PC-3 (cell line): ENCODE data around the gene KRT6A. TPM values are rescaled to one million over a fixed set of nuclear protein-coding genes. Genes with fewer than 3 reads are reported as not detected.

ENCODE experiments used
- ATAC-seq: fragments of 200-7000 bp; cut with Tn5 transposase; 2 replicates; pipeline ENCODE4 v1.9.1; 2020; ENCODE audit warnings: mild to moderate bottlenecking, moderate library complexity
- BruUV-seq: library from RNA; stranded (reverse); fragments of 400-500 nt; replicated peaks from 2 replicates; lab custom pipeline; 2021; lab: Mats Ljungman, UMichigan
- CTCF ChIA-PET: fragments of 300-600 bp; sonication (Branson Sonifier 250); formaldehyde crosslinking; loops from one replicate; lab custom pipeline; 2022; ENCODE audit warnings: antibody characterized with exemption; lab: Charles Lee
- POLR2A ChIA-PET: fragments of 300-600 bp; sonication (Branson Sonifier 250); formaldehyde crosslinking; loops from one replicate; lab custom pipeline; 2022; ENCODE audit warnings: antibody characterized with exemption; ENCODE audit not compliant: unreplicated experiment; lab: Charles Lee
- DNase-seq: peaks from one replicate; pipeline ENCODE4 v3.0.0-alpha.2; 2015
- H2AFZ ChIP-seq: fragments of 300-600 bp; sonication (generic); 2 replicates; pipeline ENCODE4 v1.6.0; 2016; ENCODE audit warnings: antibody characterized with exemption, low read length
- H3F3A ChIP-seq: fragments of 300-600 bp; sonication (generic); one replicate; pipeline ENCODE4 v1.6.0; 2017; ENCODE audit warnings: antibody characterized with exemption, low read length, control low read depth, mild to moderate bottlenecking; ENCODE audit not compliant: unreplicated experiment
- H3K27ac ChIP-seq: fragments of 300-600 bp; sonication (generic); 2 replicates; pipeline ENCODE4 v1.5.1; 2016; ENCODE audit warnings: mild to moderate bottlenecking, low read length
- H3K27me3 ChIP-seq: fragments of 300-600 bp; sonication (generic); 2 replicates; pipeline ENCODE4 v1.6.1; 2016; ENCODE audit warnings: low read length, mixed read lengths
- H3K36me3 ChIP-seq: fragments of 300-600 bp; sonication (generic); 2 replicates; pipeline ENCODE4 v1.6.1; 2016; ENCODE audit warnings: low read depth, mixed run types, low read length, mixed read lengths
- H3K4me1 ChIP-seq: fragments of 300-600 bp; sonication (generic); 2 replicates; pipeline ENCODE4 v1.5.1; 2016; ENCODE audit warnings: low read length; ENCODE audit not compliant: insufficient read depth
- H3K4me2 ChIP-seq: fragments of 300-600 bp; sonication (generic); 2 replicates; pipeline ENCODE4 v1.6.0; 2016; ENCODE audit warnings: low read length
- H3K4me3 ChIP-seq: fragments of 300-600 bp; sonication (generic); 2 replicates; pipeline ENCODE4 v1.5.1; 2016; ENCODE audit warnings: mild to moderate bottlenecking, low read length, mixed read lengths
- H3K79me2 ChIP-seq: fragments of 300-600 bp; sonication (generic); 2 replicates; pipeline ENCODE4 v1.6.1; 2017; ENCODE audit warnings: low read length, mixed read lengths
- H3K9ac ChIP-seq: fragments of 300-600 bp; sonication (generic); 2 replicates; pipeline ENCODE4 v1.6.0; 2016; ENCODE audit warnings: mild to moderate bottlenecking, low read length
- H3K9me2 ChIP-seq: fragments of 300-600 bp; sonication (generic); replicated peaks from 2 replicates; pipeline ENCODE4 v1.6.1; 2016; ENCODE audit warnings: mixed run types, low read length, mixed read lengths
- H3K9me3 ChIP-seq: fragments of 300-600 bp; sonication (generic); 2 replicates; pipeline ENCODE4 v1.6.1; 2016; ENCODE audit warnings: low read length, mixed read lengths
- H4K20me1 ChIP-seq: fragments of 300-600 bp; sonication (generic); 2 replicates; pipeline ENCODE4 v1.6.1; 2016; ENCODE audit warnings: low read length, mixed read lengths
- CTCF ChIP-seq: fragments of 300-600 bp; sonication (generic); conservative IDR thresholded peaks from 2 replicates; pipeline ENCODE4 v1.5.1; 2017; ENCODE audit warnings: antibody characterized with exemption, low read depth, mild to moderate bottlenecking, low read length
- EZH2 ChIP-seq: fragments of 300-600 bp; sonication (generic); IDR thresholded peaks from one replicate; pipeline ENCODE4 v1.6.1; 2017; ENCODE audit warnings: antibody characterized with exemption, mild to moderate bottlenecking, low read length; ENCODE audit not compliant: unreplicated experiment
- EZH2phosphoT487 ChIP-seq: fragments of 300-600 bp; sonication (generic); IDR thresholded peaks from 2 replicates; pipeline ENCODE4 v1.6.1; 2018; ENCODE audit warnings: mild to moderate bottlenecking, antibody characterized with exemption, low read length, borderline replicate concordance
- intact Hi-C: fragments of 100-400 bp; cut with micrococcal nuclease; formaldehyde crosslinking; loops from 2 replicates; pipeline ENCODE4 v1.9.0; 2023
- total RNA-seq: library from RNA; depleted of rRNA; stranded (reverse); fragments of >200 nt; gene quantifications from 2 replicates; pipeline ENCODE4 v1.2.3, GENCODE V29; 2014

Gene KRT6A
- total RNA-seq, 1 experiment from 2014 or later: 46.3 TPM

DNA sequence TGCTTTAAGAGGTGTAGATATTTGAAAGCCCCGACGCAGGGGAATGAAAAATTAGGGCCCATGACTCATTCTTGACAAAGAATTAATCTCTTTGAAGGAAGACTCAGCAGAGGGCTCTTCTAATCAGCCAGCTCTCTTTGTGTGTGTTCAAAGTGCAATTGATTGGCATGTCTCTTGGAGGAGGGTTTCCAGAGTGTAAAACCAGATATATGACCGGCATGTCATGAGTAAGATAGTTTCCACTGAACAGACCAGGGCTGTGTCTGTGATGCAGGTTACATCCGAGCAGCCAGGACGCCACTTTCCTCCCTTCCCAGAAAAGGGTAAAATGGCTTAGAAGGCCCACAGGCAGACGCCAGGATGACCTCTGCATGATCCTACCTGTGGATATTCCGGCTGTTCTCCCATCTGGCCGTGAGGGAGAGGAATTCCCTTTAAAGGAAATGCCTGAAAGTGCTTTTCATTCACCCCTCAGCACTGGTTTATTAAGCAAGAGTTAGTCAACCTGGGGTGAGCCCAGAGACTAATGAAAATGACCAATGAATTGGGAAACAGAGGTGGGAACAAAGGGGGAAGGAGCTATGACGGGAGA, 51.6 kb downstream of the KRT6A start:
- intact Hi-C loops: loop anchor here (2.0 to 10.0 kb wide), 4 partner anchors 13 to 431 kb away; no protein-coding TSS in a partner anchor
- Histone ChIP-seq H3K79me2 (no peaks in the 10 kb centered on the region), H3K4me2 (peak overlapping the region; percentile 72), H4K20me1 (no peaks in the 10 kb centered on the region), H3K9me3 (no peaks in the 10 kb centered on the region), H3K9me2 (no peaks in the 10 kb centered on the region), H3K27ac (peak overlapping the region; percentile 95), H3K27me3 (no peaks in the 10 kb centered on the region), H3K9ac (peak overlapping the region; percentile 75), H3K4me3 (peak overlapping the region; percentile 11; the same call in 1 of the 2 replicates), H3K4me1 (peaks cover 84% of the 10 kb centered on the region), H3F3A (peaks cover 26% of the 10 kb centered on the region), H2AFZ (peak overlapping the region; percentile 25; the same call in 1 of the 2 replicates), H3K36me3 (no peaks in the 10 kb centered on the region)
- ChIA-PET CTCF (interaction anchor here (0.7 kb wide), 1 partner anchor 46 kb away, joined by 3 read pairs; no protein-coding TSS in a partner anchor), POLR2A (no interaction called here)
- TF ChIP-seq EZH2phosphoT487 (no peak), CTCF (no peak), EZH2 (no peak)
- DNase-seq: peak; percentile 76
- no TSS peak for BruUV-seq
- ATAC-seq: no peak; the same call in none of the 2 replicates

DNA sequence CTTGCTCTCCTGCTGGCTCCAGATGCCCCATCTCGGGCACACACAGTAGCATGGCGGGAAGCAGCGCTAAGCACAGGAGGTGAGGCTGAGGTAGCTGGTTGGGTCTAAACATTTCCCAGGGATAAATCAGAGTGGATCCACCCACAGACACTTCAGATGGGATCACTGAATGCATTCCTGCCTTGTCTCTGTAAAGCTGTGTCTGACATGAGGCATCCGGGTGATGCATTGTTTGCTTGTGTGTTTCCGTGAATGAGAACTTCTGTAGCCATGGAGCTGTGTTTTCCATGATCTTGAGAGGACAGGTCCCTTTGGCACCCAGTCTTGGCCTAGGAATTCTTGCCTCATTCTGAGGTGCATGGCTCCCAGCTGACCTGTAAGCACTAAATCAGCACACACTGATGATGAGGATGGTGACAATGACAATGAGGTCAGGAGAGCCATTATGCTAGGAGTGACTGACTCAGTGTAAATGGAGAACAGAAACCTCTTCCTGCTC, 52.2 kb downstream of the KRT6A start:
- H3K4me3 ChIP-seq: no peak overlapping the region
- H3F3A ChIP-seq: peaks cover 30% of the 10 kb centered on the region
- ATAC-seq: peak; percentile 30
- no peaks in the 10 kb centered on the region for H3K79me2 ChIP-seq
- POLR2A ChIA-PET: interaction anchor here (0.6 kb wide), 1 partner anchor 439 kb away, joined by 4 read pairs; no protein-coding TSS in a partner anchor
- H2AFZ ChIP-seq: peak overlapping the region; percentile 25; the same call in 1 of the 2 replicates
- H3K9ac ChIP-seq: peak overlapping the region; percentile 75
- H4K20me1 ChIP-seq: no peaks in the 10 kb centered on the region
- no peaks in the 10 kb centered on the region for H3K9me2 ChIP-seq
- no peaks in the 10 kb centered on the region for H3K36me3 ChIP-seq
- TF ChIP-seq CTCF (no peak), EZH2 (no peak), EZH2phosphoT487 (no peak)
- CTCF ChIA-PET: interaction anchor here (0.7 kb wide), 1 partner anchor 45 kb away, joined by 3 read pairs; no protein-coding TSS in a partner anchor
- DNase-seq: peak; percentile 86
- peaks cover 89% of the 10 kb centered on the region for H3K4me1 ChIP-seq
- H3K4me2 ChIP-seq: peak overlapping the region; percentile 72
- peak overlapping the region; percentile 95 for H3K27ac ChIP-seq
- BruUV-seq: no TSS peak
- no peaks in the 10 kb centered on the region for H3K27me3 ChIP-seq
- no peaks in the 10 kb centered on the region for H3K9me3 ChIP-seq
- intact Hi-C loops: loop anchor here (2.0 to 10.0 kb wide), 4 partner anchors 14 to 431 kb away; no protein-coding TSS in a partner anchor

DNA sequence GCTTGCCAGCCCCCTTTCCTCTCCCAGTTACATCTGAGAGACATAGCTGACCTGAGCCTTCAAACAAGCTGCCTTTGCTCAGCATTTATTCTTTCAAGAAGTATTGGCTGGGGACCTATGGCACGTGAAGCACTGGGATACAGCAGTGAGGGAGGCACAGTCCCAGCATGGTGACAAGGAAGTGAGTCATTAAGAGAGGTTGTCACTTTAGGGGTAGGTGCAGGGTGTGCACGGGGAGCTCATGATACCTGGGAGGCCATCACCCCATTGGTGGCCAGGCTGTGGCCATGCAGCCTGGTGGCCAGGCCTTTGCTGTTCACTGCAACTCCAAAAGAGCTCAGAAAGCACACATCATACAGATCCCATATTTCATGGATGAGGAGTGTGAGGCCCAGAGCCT, 53.2 kb downstream of the KRT6A start:
- H2AFZ ChIP-seq: no peak overlapping the region
- BruUV-seq: no TSS peak
- H3K27ac ChIP-seq: peak overlapping the region; percentile 95
- POLR2A ChIA-PET: no interaction called here
- no peaks in the 10 kb centered on the region for H4K20me1 ChIP-seq
- H3F3A ChIP-seq: peaks cover 36% of the 10 kb centered on the region
- H3K4me3 ChIP-seq: no peak overlapping the region
- peak overlapping the region; percentile 75 for H3K9ac ChIP-seq
- no peaks in the 10 kb centered on the region for H3K9me3 ChIP-seq
- H3K4me1 ChIP-seq: peaks cover 95% of the 10 kb centered on the region
- intact Hi-C loops: loop anchor here (2.0 to 10.0 kb wide), 4 partner anchors 15 to 432 kb away; no protein-coding TSS in a partner anchor
- no peaks in the 10 kb centered on the region for H3K9me2 ChIP-seq
- no peaks in the 10 kb centered on the region for H3K27me3 ChIP-seq
- peak overlapping the region; percentile 5 for H3K4me2 ChIP-seq
- DNase-seq (peak; percentile 29), ATAC-seq (no peak)
- no peak for TF ChIP-seq CTCF
- H3K79me2 ChIP-seq: no peaks in the 10 kb centered on the region
- CTCF ChIA-PET: no interaction called here
- H3K36me3 ChIP-seq: no peaks in the 10 kb centered on the region
